ENCODE measurements around the gene RASD1.

Gene RASD1

GRCh38 chr17:17527534-17527933 lies 31.3 kb upstream of the RASD1 start:
- no peak overlapping the region for H3K4me3 ChIP-seq (ENCODE audit: low read depth, low read length)
- in situ Hi-C loops (cut with HindIII; ENCODE audit: low sequenced_read_pairs), result no loop called here
- TF ChIP-seq CTCF (IDR thresholded peaks at IDR 0.05; ENCODE audit: low read depth, low read length, missing control alignments), result no peak
- no peak for DNase-seq (ENCODE audit: low read depth)

GRCh38 chr17:17526369-17526768 lies 30.2 kb upstream of the RASD1 start:
- H3K4me3 ChIP-seq (ENCODE audit: low read depth, low read length), result no peak overlapping the region
- DNase-seq (ENCODE audit: low read depth), result no peak
- in situ Hi-C loops (cut with HindIII; ENCODE audit: low sequenced_read_pairs), result no loop called here
- TF ChIP-seq CTCF (IDR thresholded peaks at IDR 0.05; ENCODE audit: low read depth, low read length, missing control alignments), result no peak

GRCh38 chr17:17525956-17526355 lies 29.8 kb upstream of the RASD1 start:
- H3K4me3 ChIP-seq (ENCODE audit: low read depth, low read length), result no peak overlapping the region
- TF ChIP-seq CTCF (IDR thresholded peaks at IDR 0.05; ENCODE audit: low read depth, low read length, missing control alignments), result no peak
- in situ Hi-C loops (cut with HindIII; ENCODE audit: low sequenced_read_pairs), result no loop called here
- DNase-seq (ENCODE audit: low read depth), result no peak

- no peak for TF ChIP-seq CTCF (IDR thresholded peaks at IDR 0.05; ENCODE audit: low read depth, low read length, missing control alignments)
- no peak overlapping the region for H3K4me3 ChIP-seq (ENCODE audit: low read depth, low read length)
- in situ Hi-C loops (cut with HindIII; ENCODE audit: low sequenced_read_pairs), result no loop called here
- DNase-seq (ENCODE audit: low read depth), result no peak
These were observed 29.1 kb upstream of the RASD1 start for GRCh38 chr17:17525311-17525710.

DNA sequence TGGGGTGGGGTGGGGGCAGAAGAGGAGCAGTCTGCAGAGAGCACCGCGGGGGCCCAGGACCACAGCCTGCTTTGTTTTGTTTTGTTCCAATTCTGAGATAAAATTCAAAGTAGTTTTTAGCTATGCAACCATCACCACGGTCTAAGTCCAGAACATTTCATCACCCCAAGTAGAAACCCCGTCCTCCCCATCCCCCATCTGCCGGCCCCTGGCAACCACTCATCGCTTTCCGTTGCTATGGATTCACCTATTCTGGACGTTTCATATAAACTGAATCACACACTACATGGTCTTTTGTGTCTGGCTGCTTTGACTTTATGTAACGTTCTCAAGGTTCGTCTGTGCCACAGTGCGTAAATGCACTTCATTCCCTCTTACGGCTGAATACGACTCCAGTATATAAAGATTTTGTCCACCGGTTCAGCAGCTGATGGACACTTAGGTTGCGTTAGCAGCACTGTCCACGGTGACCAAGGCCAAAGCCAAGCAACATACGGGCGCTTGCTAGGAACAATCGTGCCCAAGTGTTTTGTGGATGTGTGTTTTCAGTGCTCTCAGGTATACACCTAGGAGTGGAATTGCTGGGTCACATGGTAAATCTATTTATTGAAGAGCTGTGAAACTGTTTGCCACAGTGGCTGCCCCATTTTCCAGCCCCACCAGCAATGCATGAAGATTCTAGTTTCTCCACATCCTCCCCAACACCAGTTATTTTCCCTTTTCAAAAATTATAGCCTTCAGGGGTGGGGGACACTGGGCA lies 27.7 kb upstream of the RASD1 start:
- H3K4me3 ChIP-seq (ENCODE audit: low read depth, low read length), result no peak overlapping the region
- in situ Hi-C loops (cut with HindIII; ENCODE audit: low sequenced_read_pairs), result no loop called here
- TF ChIP-seq CTCF (IDR thresholded peaks at IDR 0.05; ENCODE audit: low read depth, low read length, missing control alignments), result no peak
- DNase-seq (ENCODE audit: low read depth), result peak; percentile 76

DNA sequence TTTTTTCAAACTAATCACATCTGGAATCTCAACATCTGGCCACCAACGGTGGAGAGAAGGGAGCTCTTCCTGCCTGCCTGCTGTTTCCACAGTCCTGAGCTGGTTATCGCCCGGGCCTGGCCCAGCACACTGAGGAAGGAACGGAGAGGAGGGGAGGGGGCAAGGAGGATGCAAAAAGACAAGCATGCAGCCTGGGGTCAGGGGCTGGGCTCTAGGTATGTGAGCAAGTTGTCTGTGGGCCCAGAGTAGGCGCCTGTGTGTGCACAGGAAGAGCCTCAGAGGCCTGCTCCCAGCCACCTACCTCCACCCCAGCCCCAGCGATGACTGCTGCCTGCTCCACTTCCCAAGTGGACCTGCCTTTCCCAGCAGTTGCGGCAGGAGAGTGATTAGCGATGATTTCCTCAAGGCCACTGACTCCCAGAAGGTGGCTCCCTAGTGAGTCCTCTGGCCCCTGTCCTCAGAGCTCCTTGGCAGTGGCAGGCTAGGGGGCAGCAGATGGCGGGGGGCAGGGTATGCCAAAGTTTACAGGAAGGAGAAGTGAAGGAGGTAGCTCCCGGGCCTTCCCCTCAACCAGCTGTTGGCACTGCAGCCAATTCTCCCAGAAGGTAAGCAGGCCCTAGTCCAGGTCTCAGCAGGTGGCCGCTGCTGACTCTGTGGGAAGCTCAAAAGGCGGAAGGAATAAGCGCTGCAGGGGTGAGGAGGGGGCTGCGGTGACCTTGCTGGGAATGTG lies 27.0 kb upstream of the RASD1 start:
- H3K4me3 ChIP-seq (ENCODE audit: low read depth, low read length), result no peak overlapping the region
- in situ Hi-C loops (cut with HindIII; ENCODE audit: low sequenced_read_pairs), result no loop called here
- TF ChIP-seq CTCF (IDR thresholded peaks at IDR 0.05; ENCODE audit: low read depth, low read length, missing control alignments), result peak; percentile 13

More for the DNA sequence above, 27.0 kb upstream of the RASD1 start:
- peak; percentile 63 for DNase-seq (ENCODE audit: low read depth)

Data from astrocyte of the cerebellum (primary cell).